GM23248 (cell line): ENCODE data around the gene CFAP299.

Source experiments
- EZH2 ChIP-seq: fragments of 200-600 bp; sonication (generic); IDR thresholded peaks from 2 replicates; pipeline ENCODE4 v1.6.1; 2018; ENCODE audit warnings: antibody characterized with exemption, mild to moderate bottlenecking; ENCODE audit not compliant: insufficient read depth, poor library complexity, severe bottlenecking
- EZH2phosphoT487 ChIP-seq: fragments of 200-600 bp; sonication (generic); IDR thresholded peaks from 2 replicates; pipeline ENCODE4 v1.6.1; 2018; ENCODE audit warnings: antibody characterized with exemption, moderate library complexity, mild to moderate bottlenecking, low read depth; ENCODE audit not compliant: insufficient read depth

DNA sequence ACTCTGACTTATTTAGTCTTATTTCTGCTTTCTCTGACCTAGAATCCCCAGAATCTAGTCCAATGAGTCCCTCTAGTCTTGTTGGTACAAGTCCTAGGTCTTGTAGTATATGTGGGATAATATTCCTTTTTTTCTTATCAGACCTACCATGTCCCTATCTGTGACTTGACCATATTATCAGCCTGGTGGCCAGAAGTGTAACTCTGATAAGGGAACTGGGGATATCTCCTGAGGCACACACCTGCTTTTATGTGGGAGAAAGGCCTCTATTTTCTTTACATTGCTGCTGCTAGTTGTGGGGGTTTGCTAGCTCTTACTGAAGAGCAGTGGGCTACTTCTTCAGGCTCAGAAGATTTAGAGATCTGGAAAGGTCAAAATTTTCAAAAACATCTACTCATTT, 38.6 kb downstream of the CFAP299 start:
- TF ChIP-seq EZH2phosphoT487: no peak
- no peak for TF ChIP-seq EZH2
